ENCODE data around the gene C3orf38. TPM values are rescaled to one million over a fixed set of nuclear protein-coding genes. Genes with fewer than 3 reads are reported as not detected.

Gene C3orf38
- total and polyA plus RNA-seq, 2 experiments from 2014 or later = 22.2 to 30.5 TPM

- Histone ChIP-seq H3F3A (replicated peaks; ENCODE audit: low read depth) (no peaks in the 10 kb centered on the region), H3K79me2 (replicated peaks; ENCODE audit: insufficient read depth) (0 out of 2 replicates have a peak, but pooled peaks cover 7% of the 10 kb centered on the region), H3K9me2 (ENCODE audit: insufficient read depth) (no peaks in the 10 kb centered on the region), H3K4me1 (ENCODE audit: insufficient read depth) (peaks cover 12% of the 10 kb centered on the region; the same call in 1 of the 2 replicates), H3K36me3 (ENCODE audit: insufficient read depth) (no peaks in the 10 kb centered on the region), H3K27me3 (ENCODE audit: insufficient read depth) (no peaks in the 10 kb centered on the region), H4K20me1 (replicated peaks; ENCODE audit: insufficient read depth) (no peaks in the 10 kb centered on the region; the same call in 1 of the 2 replicates), H2AFZ (no peak overlapping the region), H3K4me3 (no peak overlapping the region), H3K4me2 (no peak overlapping the region), H3K27ac (ENCODE audit: low read depth) (no peak overlapping the region)
- Mint-ChIP-seq H3K27ac (no peak overlapping the region), H3K27me3 (ENCODE audit: insufficient read depth, low read depth, poor library complexity) (no peaks in the 10 kb centered on the region), H3K36me3 (ENCODE audit: low read depth) (peaks cover 29% of the 10 kb centered on the region), H3K4me1 (peaks cover 8% of the 10 kb centered on the region), H3K4me3 (no peak overlapping the region), H3K9me3 (no peaks in the 10 kb centered on the region)
- TF ChIP-seq CREB1 (CRISPR knock-in tag; IDR thresholded peaks at IDR 0.05; ENCODE audit: low read depth) (no peak), STAT1 (IDR thresholded peaks at IDR 0.05; ENCODE audit: unreplicated experiment) (no peak), EZH2phosphoT487 (IDR thresholded peaks at IDR 0.05; ENCODE audit: unreplicated experiment) (no peak), ZNF114 (CRISPR knock-in tag; IDR thresholded peaks at IDR 0.05) (no peak), POLR2AphosphoS5 (IDR thresholded peaks at IDR 0.05; ENCODE audit: low read depth) (no peak), NANOG (IDR thresholded peaks at IDR 0.05; ENCODE audit: borderline replicate concordance) (no peak), EZH2 (IDR thresholded peaks at IDR 0.05; ENCODE audit: low read depth, unreplicated experiment) (no peak), ZNF331 (CRISPR knock-in tag; IDR thresholded peaks at IDR 0.05; ENCODE audit: low read depth) (no peak)
- TF ChIP-seq, protein P1, sequence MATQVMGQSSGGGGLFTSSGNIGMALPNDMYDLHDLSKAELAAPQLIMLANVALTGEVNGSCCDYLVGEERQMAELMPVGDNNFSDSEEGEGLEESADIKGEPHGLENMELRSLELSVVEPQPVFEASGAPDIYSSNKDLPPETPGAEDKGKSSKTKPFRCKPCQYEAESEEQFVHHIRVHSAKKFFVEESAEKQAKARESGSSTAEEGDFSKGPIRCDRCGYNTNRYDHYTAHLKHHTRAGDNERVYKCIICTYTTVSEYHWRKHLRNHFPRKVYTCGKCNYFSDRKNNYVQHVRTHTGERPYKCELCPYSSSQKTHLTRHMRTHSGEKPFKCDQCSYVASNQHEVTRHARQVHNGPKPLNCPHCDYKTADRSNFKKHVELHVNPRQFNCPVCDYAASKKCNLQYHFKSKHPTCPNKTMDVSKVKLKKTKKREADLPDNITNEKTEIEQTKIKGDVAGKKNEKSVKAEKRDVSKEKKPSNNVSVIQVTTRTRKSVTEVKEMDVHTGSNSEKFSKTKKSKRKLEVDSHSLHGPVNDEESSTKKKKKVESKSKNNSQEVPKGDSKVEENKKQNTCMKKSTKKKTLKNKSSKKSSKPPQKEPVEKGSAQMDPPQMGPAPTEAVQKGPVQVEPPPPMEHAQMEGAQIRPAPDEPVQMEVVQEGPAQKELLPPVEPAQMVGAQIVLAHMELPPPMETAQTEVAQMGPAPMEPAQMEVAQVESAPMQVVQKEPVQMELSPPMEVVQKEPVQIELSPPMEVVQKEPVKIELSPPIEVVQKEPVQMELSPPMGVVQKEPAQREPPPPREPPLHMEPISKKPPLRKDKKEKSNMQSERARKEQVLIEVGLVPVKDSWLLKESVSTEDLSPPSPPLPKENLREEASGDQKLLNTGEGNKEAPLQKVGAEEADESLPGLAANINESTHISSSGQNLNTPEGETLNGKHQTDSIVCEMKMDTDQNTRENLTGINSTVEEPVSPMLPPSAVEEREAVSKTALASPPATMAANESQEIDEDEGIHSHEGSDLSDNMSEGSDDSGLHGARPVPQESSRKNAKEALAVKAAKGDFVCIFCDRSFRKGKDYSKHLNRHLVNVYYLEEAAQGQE (IDR thresholded peaks at IDR 0.05; ENCODE audit: unreplicated experiment) = no peak
- DNase-seq (ENCODE audit: low spot score) (no peak), ATAC-seq (no peak)
Observed at GRCh38 chr3:88137836-88138235, 11.9 kb upstream of the C3orf38 start.

GRCh38 chr3:88141458-88142083 lies 8.2 kb upstream of the C3orf38 start:
- DNase-seq (ENCODE audit: low spot score) (no peak), ATAC-seq (no peak)
- Histone ChIP-seq H3K79me2 (replicated peaks; ENCODE audit: insufficient read depth) (peaks cover 16% of the 10 kb centered on the region), H4K20me1 (replicated peaks; ENCODE audit: insufficient read depth) (no peaks in the 10 kb centered on the region; the same call in 1 of the 2 replicates), H3K4me3 (no peak overlapping the region), H3K4me1 (ENCODE audit: insufficient read depth) (peaks cover 12% of the 10 kb centered on the region; the same call in 1 of the 2 replicates), H3K36me3 (ENCODE audit: insufficient read depth) (no peaks in the 10 kb centered on the region), H3K9me2 (ENCODE audit: insufficient read depth) (no peaks in the 10 kb centered on the region), H3F3A (replicated peaks; ENCODE audit: low read depth) (no peaks in the 10 kb centered on the region), H3K27ac (ENCODE audit: low read depth) (no peak overlapping the region), H3K4me2 (no peak overlapping the region), H2AFZ (no peak overlapping the region), H3K27me3 (ENCODE audit: insufficient read depth) (no peaks in the 10 kb centered on the region)
- H3K27me3 Mint-ChIP-seq (ENCODE audit: insufficient read depth, low read depth, poor library complexity) = no peaks in the 10 kb centered on the region
- peaks cover 12% of the 10 kb centered on the region for H3K4me1 Mint-ChIP-seq
- TF ChIP-seq ZNF331 (CRISPR knock-in tag; IDR thresholded peaks at IDR 0.05; ENCODE audit: low read depth) (no peak), JUNB (IDR thresholded peaks at IDR 0.05; ENCODE audit: unreplicated experiment) (no peak), EZH2 (IDR thresholded peaks at IDR 0.05; ENCODE audit: low read depth, unreplicated experiment) (no peak), CREB1 (CRISPR knock-in tag; IDR thresholded peaks at IDR 0.05; ENCODE audit: low read depth) (no peak), EZH2phosphoT487 (IDR thresholded peaks at IDR 0.05; ENCODE audit: unreplicated experiment) (no peak)
- TF ChIP-seq, protein P2, sequence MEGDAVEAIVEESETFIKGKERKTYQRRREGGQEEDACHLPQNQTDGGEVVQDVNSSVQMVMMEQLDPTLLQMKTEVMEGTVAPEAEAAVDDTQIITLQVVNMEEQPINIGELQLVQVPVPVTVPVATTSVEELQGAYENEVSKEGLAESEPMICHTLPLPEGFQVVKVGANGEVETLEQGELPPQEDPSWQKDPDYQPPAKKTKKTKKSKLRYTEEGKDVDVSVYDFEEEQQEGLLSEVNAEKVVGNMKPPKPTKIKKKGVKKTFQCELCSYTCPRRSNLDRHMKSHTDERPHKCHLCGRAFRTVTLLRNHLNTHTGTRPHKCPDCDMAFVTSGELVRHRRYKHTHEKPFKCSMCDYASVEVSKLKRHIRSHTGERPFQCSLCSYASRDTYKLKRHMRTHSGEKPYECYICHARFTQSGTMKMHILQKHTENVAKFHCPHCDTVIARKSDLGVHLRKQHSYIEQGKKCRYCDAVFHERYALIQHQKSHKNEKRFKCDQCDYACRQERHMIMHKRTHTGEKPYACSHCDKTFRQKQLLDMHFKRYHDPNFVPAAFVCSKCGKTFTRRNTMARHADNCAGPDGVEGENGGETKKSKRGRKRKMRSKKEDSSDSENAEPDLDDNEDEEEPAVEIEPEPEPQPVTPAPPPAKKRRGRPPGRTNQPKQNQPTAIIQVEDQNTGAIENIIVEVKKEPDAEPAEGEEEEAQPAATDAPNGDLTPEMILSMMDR (conservative IDR thresholded peaks at IDR 0.05; ENCODE audit: low read depth in 2 of 2) = no peak
- TF ChIP-seq, protein P1 (IDR thresholded peaks at IDR 0.05; ENCODE audit: unreplicated experiment) = no peak
- H3K4me3 Mint-ChIP-seq = no peak overlapping the region
- no peaks in the 10 kb centered on the region for H3K9me3 Mint-ChIP-seq
- peaks cover 26% of the 10 kb centered on the region for H3K36me3 Mint-ChIP-seq (ENCODE audit: low read depth)
- H3K27ac Mint-ChIP-seq = no peak overlapping the region

All from GM23338 (cell line).